ENCODE measurements around the gene HCRT. TPM values are rescaled to one million over a fixed set of nuclear protein-coding genes. Genes with fewer than 3 reads are reported as not detected.

Gene HCRT
- polyA plus RNA-seq, 2 of the 4 experiments (the other 2 are of a cell fraction), result 0.18 TPM; not detected in 1

GRCh38 chr17:42182927-42183734 is 2.1 kb downstream of the HCRT start:
- Histone ChIP-seq H3K9me3 (no peaks in the 10 kb centered on the region), H3K4me3 (peak overlapping the region; percentile 48; the same call in 2 of the 3 replicates), H3K4me2 (peak overlapping the region; percentile 94), H3K27ac (peak overlapping the region; percentile 74 to 87), H3K4me1 (peaks cover 38% of the 10 kb centered on the region)
- peak; percentile 58 to 64 for DNase-seq (ENCODE audit: low read depth in 1 of 2, low spot score in 1 of 2)
- TF ChIP-seq FOSL2 (IDR thresholded peaks at IDR 0.05) (peak; percentile 51), FOSL2 (CRISPR knock-in tag; IDR thresholded peaks at IDR 0.05) (peak; percentile 85), MAFK (IDR thresholded peaks at IDR 0.05; ENCODE audit: partially characterized antibody) (peak; percentile 12), ZFP36 (IDR thresholded peaks at IDR 0.05; ENCODE audit: borderline replicate concordance, partially characterized antibody) (peak; percentile 63), EHMT2 (IDR thresholded peaks at IDR 0.05; ENCODE audit: low read depth) (no peak)
- CTCF ChIA-PET, result interaction anchor here (0.6 to 6.1 kb wide), 26 partner anchors 8 to 318 kb away, joined by 3 to 76 read pairs (median 5); partner anchors contain the start of genes GHDC, HSPB9, KAT2A and KLHL11
- 76% methylated on average over 9 of the region's 9 CpGs for WGBS (ENCODE audit: missing lambda C conversion rate)
- peak; percentile 79 for FAIRE-seq
- ATAC-seq, result peak; percentile 33 to 49; a peak in 3 of 6 replicates
- POLR2A ChIA-PET, result interaction anchor here (0.6 to 0.7 kb wide), 2 partner anchors 134 to 205 kb away, joined by 3 to 4 read pairs; no protein-coding TSS in a partner anchor

- ChIA-PET POLR2A (interaction anchor here (1.2 kb wide), 1 partner anchor 492 kb away, joined by 3 read pairs; no protein-coding TSS in a partner anchor), CTCF (interaction anchor here (0.6 to 6.1 kb wide), 35 partner anchors 9 to 349 kb away, joined by 3 to 76 read pairs (median 4); partner anchors contain the start of genes GHDC, HSPB9, KAT2A and NKIRAS2)
- no peak for TF ChIP-seq ZNF302 (CRISPR knock-in tag; IDR thresholded peaks at IDR 0.05)
- no peak for TF ChIP-seq CEBPB (IDR thresholded peaks at IDR 0.05)
- TF ChIP-seq MAX (IDR thresholded peaks at IDR 0.05), result no peak
- no peak for TF ChIP-seq SREBF2 (IDR thresholded peaks at IDR 0.05)
- TF ChIP-seq MAZ (IDR thresholded peaks at IDR 0.05; ENCODE audit: borderline replicate concordance, low read depth, low read length), result no peak
- TF ChIP-seq NR3C1 (IDR thresholded peaks at IDR 0.05), result no peak
- TF ChIP-seq HES2 (IDR thresholded peaks at IDR 0.05), result no peak
- no peak for TF ChIP-seq HEYL (CRISPR knock-in tag; IDR thresholded peaks at IDR 0.05)
- DNase-seq (ENCODE audit: low read depth in 1 of 2, low spot score in 1 of 2) (no peak), FAIRE-seq (no peak), ATAC-seq (no peak)
- H3K4me2 ChIP-seq, result peak overlapping the region; percentile 97
- no peak overlapping the region for H3K27ac ChIP-seq
- no peak overlapping the region; the same call in 2 of the 3 replicates for H3K4me3 ChIP-seq
- H3K9me3 ChIP-seq, result no peaks in the 10 kb centered on the region
- 79% methylated on average over 2 of the region's 2 CpGs for WGBS (ENCODE audit: missing lambda C conversion rate)
- H3K4me1 ChIP-seq, result peaks cover 38% of the 10 kb centered on the region
Observed at GRCh38 chr17:42181851-42182207, 3.4 kb downstream of the HCRT start.

GRCh38 chr17:42180922-42181850 is 4.1 kb downstream of the HCRT start, which contains the start of gene KCNH4:
Gene KCNH4 (minus strand): TSS chr17:42181142. CDS start chr17:42180945, 197 bp downstream.
- peak within 1 kb of the TSS; percentile 53 to 78 for H3K27ac ChIP-seq
- WGBS (ENCODE audit: missing lambda C conversion rate), result 15% methylated on average over 40 of the region's 60 CpGs
- FAIRE-seq (no peak), ATAC-seq (peak; percentile 28 to 66), DNase-seq (ENCODE audit: low read depth in 1 of 2, low spot score in 1 of 2) (peak; percentile 92 to 93)
- peaks cover 38% of the 10 kb centered on the region for H3K4me1 ChIP-seq
- H3K9me3 ChIP-seq, result no peaks in the 10 kb centered on the region
- peak within 1 kb of the TSS; percentile 97 for H3K4me2 ChIP-seq
- H3K4me3 ChIP-seq, result peak within 1 kb of the TSS; percentile 54
- ChIA-PET POLR2A (interaction anchor here (0.6 to 1.2 kb wide), 2 partner anchors 492 to 1556 kb away, joined by 3 read pairs; no protein-coding TSS in a partner anchor), CTCF (interaction anchor here (0.5 to 6.1 kb wide), 44 partner anchors 9 to 349 kb away, joined by 3 to 76 read pairs (median 4); partner anchors contain the start of genes GHDC, HSPB9, KAT2A and NKIRAS2)
- TF ChIP-seq HEYL (CRISPR knock-in tag; IDR thresholded peaks at IDR 0.05) (no peak), CEBPB (IDR thresholded peaks at IDR 0.05) (no peak), ZNF302 (CRISPR knock-in tag; IDR thresholded peaks at IDR 0.05) (no peak), PHF8 (IDR thresholded peaks at IDR 0.05; ENCODE audit: borderline replicate concordance, low read depth) (0 out of 2 replicates have a peak, but pooled peaks have one; percentile 35), MYC (IDR thresholded peaks at IDR 0.05; ENCODE audit: borderline replicate concordance, low read length) (peak; percentile 84; the same call in 1 of the 2 replicates), FOSL2 (IDR thresholded peaks at IDR 0.05) (no peak), FOSL2 (CRISPR knock-in tag; IDR thresholded peaks at IDR 0.05) (no peak), ELK1 (IDR thresholded peaks at IDR 0.05; ENCODE audit: low read depth, low read length) (no peak), CHD4 (IDR thresholded peaks at IDR 0.05; ENCODE audit: borderline replicate concordance) (no peak; the same call in 1 of the 2 replicates), HES2 (IDR thresholded peaks at IDR 0.05) (no peak), ESRRA (IDR thresholded peaks at IDR 0.05; ENCODE audit: borderline replicate concordance, low read length) (no peak), BCL3 (IDR thresholded peaks at IDR 0.05) (no peak), HDAC2 (IDR thresholded peaks at IDR 0.05) (no peak; the same call in 1 of the 2 replicates), EP300 (IDR thresholded peaks at IDR 0.05) (no peak), ATOH8 (CRISPR knock-in tag; IDR thresholded peaks at IDR 0.05; ENCODE audit: low read depth) (peak; percentile 77), TP53 (CRISPR knock-in tag; IDR thresholded peaks at IDR 0.05) (peak; percentile 70), ZFP36 (IDR thresholded peaks at IDR 0.05; ENCODE audit: borderline replicate concordance, partially characterized antibody) (no peak)

Measured in A549 (cell line).